Measurements from ENCODE around the gene OR56B4.

DNA sequence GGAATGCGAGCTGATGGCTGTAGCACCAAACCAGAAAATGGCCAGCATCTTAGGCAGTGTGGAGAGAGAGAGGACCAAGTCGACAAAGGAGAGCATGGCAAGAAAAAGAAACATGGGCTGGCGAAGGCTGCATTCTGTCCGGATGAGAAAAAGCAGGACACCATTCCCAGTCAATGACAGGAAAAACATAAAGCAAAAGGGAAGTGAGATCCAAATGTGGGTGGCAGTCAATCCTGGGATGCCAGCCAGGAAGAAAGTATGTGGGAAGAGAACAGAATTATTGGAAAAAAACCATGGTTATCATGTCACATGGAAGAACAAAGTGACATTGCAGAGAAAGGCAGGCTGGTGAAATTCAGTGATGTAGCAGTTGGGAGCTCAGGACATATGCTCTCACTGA lies 40.0 kb upstream of the OR56B4 start:
- TF ChIP-seq POLR2A (IDR thresholded peaks at IDR 0.05; ENCODE audit: extremely low read depth, insufficient read length): no peak
- TF ChIP-seq, protein P1, sequence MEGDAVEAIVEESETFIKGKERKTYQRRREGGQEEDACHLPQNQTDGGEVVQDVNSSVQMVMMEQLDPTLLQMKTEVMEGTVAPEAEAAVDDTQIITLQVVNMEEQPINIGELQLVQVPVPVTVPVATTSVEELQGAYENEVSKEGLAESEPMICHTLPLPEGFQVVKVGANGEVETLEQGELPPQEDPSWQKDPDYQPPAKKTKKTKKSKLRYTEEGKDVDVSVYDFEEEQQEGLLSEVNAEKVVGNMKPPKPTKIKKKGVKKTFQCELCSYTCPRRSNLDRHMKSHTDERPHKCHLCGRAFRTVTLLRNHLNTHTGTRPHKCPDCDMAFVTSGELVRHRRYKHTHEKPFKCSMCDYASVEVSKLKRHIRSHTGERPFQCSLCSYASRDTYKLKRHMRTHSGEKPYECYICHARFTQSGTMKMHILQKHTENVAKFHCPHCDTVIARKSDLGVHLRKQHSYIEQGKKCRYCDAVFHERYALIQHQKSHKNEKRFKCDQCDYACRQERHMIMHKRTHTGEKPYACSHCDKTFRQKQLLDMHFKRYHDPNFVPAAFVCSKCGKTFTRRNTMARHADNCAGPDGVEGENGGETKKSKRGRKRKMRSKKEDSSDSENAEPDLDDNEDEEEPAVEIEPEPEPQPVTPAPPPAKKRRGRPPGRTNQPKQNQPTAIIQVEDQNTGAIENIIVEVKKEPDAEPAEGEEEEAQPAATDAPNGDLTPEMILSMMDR (IDR thresholded peaks at IDR 0.05; ENCODE audit: low read depth, low read length): no peak
- TF ChIP-seq, protein P2, sequence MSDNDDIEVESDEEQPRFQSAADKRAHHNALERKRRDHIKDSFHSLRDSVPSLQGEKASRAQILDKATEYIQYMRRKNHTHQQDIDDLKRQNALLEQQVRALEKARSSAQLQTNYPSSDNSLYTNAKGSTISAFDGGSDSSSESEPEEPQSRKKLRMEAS (IDR thresholded peaks at IDR 0.05; ENCODE audit: low read depth, low read length): no peak
